Dendritic cell treated with granulocyte-macrophage colony-stimulating factor and Interleukin-4, amounts not matched to agents 40 ng/mL and 50 ng/mL, for 4 days (primary cell): ENCODE measurements around the gene TNIK.

ENCODE experiments used
- H3K27ac Mint-ChIP-seq: one replicate; pipeline ENCODE4 v1.8.0; 2022; ENCODE audit warnings: mild to moderate bottlenecking, mixed read lengths
- H3K27me3 Mint-ChIP-seq: one replicate; pipeline ENCODE4 v1.8.0; 2022; ENCODE audit warnings: mild to moderate bottlenecking, mixed read lengths
- H3K36me3 Mint-ChIP-seq: one replicate; pipeline ENCODE4 v1.8.0; 2022; ENCODE audit warnings: low read depth, mixed read lengths
- H3K4me1 Mint-ChIP-seq: one replicate; pipeline ENCODE4 v1.8.0; 2022; ENCODE audit warnings: low read depth, mixed read lengths
- H3K4me3 Mint-ChIP-seq: one replicate; pipeline ENCODE4 v1.8.0; 2022; ENCODE audit warnings: mild to moderate bottlenecking, moderate library complexity, mixed read lengths
- H3K9me3 Mint-ChIP-seq: one replicate; pipeline ENCODE4 v1.8.0; 2022; ENCODE audit warnings: mixed read lengths
- intact Hi-C: fragments of 100-400 bp; cut with micrococcal nuclease; formaldehyde crosslinking; loops from one replicate; pipeline ENCODE4 v1.15.0; 2022

The TNIK gene

DNA sequence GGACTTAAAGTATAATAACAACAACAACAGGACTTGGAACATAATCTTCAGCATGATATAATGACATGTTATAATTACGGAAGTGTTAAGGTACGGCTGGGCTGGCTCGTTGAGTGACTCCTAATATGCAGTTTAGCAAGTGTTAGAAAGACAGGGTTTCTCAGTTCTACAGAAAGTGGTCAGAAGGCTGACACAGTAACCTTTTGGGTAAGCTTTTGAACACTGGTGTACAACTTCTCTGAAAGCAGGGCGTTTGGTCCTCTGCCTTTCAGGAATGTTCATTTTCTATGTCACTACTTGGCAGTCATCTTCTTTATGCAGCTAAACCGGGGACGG lies 300.4 kb downstream of the TNIK start:
- intact Hi-C loops: loop anchor here (5.0 kb wide), 1 partner anchor 223 kb away; no protein-coding TSS in a partner anchor
- H3K9me3 Mint-ChIP-seq: no peaks in the 10 kb centered on the region
- no peaks in the 10 kb centered on the region for H3K27me3 Mint-ChIP-seq
- H3K36me3 Mint-ChIP-seq: no peaks in the 10 kb centered on the region
- no peaks in the 10 kb centered on the region for H3K4me1 Mint-ChIP-seq
- H3K27ac Mint-ChIP-seq: no peak overlapping the region
- no peak overlapping the region for H3K4me3 Mint-ChIP-seq

GRCh38 chr3:171159024-171159821 lies 301.0 kb downstream of the TNIK start:
- no peaks in the 10 kb centered on the region for H3K4me1 Mint-ChIP-seq
- H3K27me3 Mint-ChIP-seq: no peaks in the 10 kb centered on the region
- H3K4me3 Mint-ChIP-seq: no peak overlapping the region
- intact Hi-C loops: no loop called here
- no peak overlapping the region for H3K27ac Mint-ChIP-seq
- no peaks in the 10 kb centered on the region for H3K9me3 Mint-ChIP-seq
- H3K36me3 Mint-ChIP-seq: no peaks in the 10 kb centered on the region

GRCh38 chr3:171157980-171158379 lies 302.2 kb downstream of the TNIK start:
- intact Hi-C loops: no loop called here
- H3K36me3 Mint-ChIP-seq: no peaks in the 10 kb centered on the region
- no peaks in the 10 kb centered on the region for H3K4me1 Mint-ChIP-seq
- no peak overlapping the region for H3K27ac Mint-ChIP-seq
- H3K4me3 Mint-ChIP-seq: no peak overlapping the region
- H3K27me3 Mint-ChIP-seq: no peaks in the 10 kb centered on the region
- H3K9me3 Mint-ChIP-seq: no peaks in the 10 kb centered on the region

GRCh38 chr3:171157286-171157685 lies 302.9 kb downstream of the TNIK start:
- intact Hi-C loops: no loop called here
- Mint-ChIP-seq H3K4me1 (no peaks in the 10 kb centered on the region), H3K27ac (no peak overlapping the region), H3K27me3 (no peaks in the 10 kb centered on the region), H3K4me3 (no peak overlapping the region), H3K9me3 (no peaks in the 10 kb centered on the region), H3K36me3 (no peaks in the 10 kb centered on the region)

GRCh38 chr3:171156401-171157010 lies 303.7 kb downstream of the TNIK start:
- Mint-ChIP-seq H3K9me3 (no peaks in the 10 kb centered on the region), H3K4me1 (no peaks in the 10 kb centered on the region), H3K27ac (no peak overlapping the region), H3K27me3 (no peaks in the 10 kb centered on the region), H3K36me3 (no peaks in the 10 kb centered on the region), H3K4me3 (no peak overlapping the region)
- intact Hi-C loops: no loop called here

GRCh38 chr3:171155122-171155700 lies 305.0 kb downstream of the TNIK start:
- no peaks in the 10 kb centered on the region for H3K27me3 Mint-ChIP-seq
- no peak overlapping the region for H3K27ac Mint-ChIP-seq
- intact Hi-C loops: no loop called here
- H3K9me3 Mint-ChIP-seq: no peaks in the 10 kb centered on the region
- no peaks in the 10 kb centered on the region for H3K4me1 Mint-ChIP-seq
- H3K36me3 Mint-ChIP-seq: no peaks in the 10 kb centered on the region
- H3K4me3 Mint-ChIP-seq: no peak overlapping the region

GRCh38 chr3:171150945-171151344 lies 309.3 kb downstream of the TNIK start:
- H3K4me1 Mint-ChIP-seq: no peaks in the 10 kb centered on the region

GRCh38 chr3:171149526-171150116 lies 310.6 kb downstream of the TNIK start:
- no peaks in the 10 kb centered on the region for H3K36me3 Mint-ChIP-seq
- intact Hi-C loops: no loop called here
- no peak overlapping the region for H3K27ac Mint-ChIP-seq
- H3K4me1 Mint-ChIP-seq: no peaks in the 10 kb centered on the region
- no peaks in the 10 kb centered on the region for H3K27me3 Mint-ChIP-seq
- no peak overlapping the region for H3K4me3 Mint-ChIP-seq
- H3K9me3 Mint-ChIP-seq: no peaks in the 10 kb centered on the region

More at GRCh38 chr3:171150945-171151344, 309.3 kb downstream of the TNIK start:
- intact Hi-C loops: no loop called here
- Mint-ChIP-seq H3K9me3 (no peaks in the 10 kb centered on the region), H3K36me3 (no peaks in the 10 kb centered on the region), H3K27me3 (no peaks in the 10 kb centered on the region), H3K27ac (no peak overlapping the region), H3K4me3 (no peak overlapping the region)

DNA sequence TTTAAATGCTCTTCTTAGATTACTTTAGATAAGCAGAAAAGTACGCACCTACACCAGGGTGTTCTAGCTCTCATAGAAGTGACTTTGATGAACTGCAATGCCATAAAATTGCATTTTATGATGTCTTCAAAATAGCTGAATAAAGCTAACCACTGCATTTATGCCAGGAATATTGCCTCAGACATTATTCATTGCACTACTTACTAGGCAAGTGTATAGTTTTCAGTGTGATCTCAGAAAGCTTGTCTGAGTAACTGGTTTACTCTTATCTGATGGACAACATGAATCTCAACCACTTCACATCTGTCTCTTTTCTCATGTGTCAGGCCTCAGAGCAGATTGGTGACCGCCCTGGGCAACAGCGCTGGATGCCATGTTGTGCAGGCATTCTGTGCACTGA lies 314.4 kb downstream of the TNIK start:
- no peaks in the 10 kb centered on the region for H3K36me3 Mint-ChIP-seq
- H3K9me3 Mint-ChIP-seq: no peaks in the 10 kb centered on the region
- H3K27me3 Mint-ChIP-seq: no peaks in the 10 kb centered on the region
- H3K4me3 Mint-ChIP-seq: no peak overlapping the region
- intact Hi-C loops: no loop called here
- no peaks in the 10 kb centered on the region for H3K4me1 Mint-ChIP-seq
- H3K27ac Mint-ChIP-seq: no peak overlapping the region

DNA sequence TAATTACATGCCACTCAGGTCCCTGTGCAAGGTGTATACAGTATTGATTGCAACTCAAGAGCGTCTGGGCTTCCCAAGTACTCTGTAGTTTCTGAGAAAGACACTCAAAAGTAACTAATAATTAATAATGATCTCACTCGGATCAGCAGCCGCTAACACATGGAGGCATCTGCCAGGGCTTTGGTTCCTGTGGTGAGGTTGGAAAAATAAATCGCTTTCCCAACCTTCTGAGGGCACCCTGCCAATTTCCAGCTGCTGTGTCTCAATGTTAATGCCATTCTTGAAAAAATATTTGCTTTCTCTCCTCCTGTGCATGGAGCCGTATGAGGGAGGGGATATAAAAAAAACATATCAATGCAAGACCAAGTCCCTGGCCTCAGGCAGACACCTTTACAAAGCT lies 317.2 kb downstream of the TNIK start:
- intact Hi-C loops: no loop called here
- H3K9me3 Mint-ChIP-seq: no peaks in the 10 kb centered on the region
- no peaks in the 10 kb centered on the region for H3K36me3 Mint-ChIP-seq
- no peaks in the 10 kb centered on the region for H3K27me3 Mint-ChIP-seq
- no peaks in the 10 kb centered on the region for H3K4me1 Mint-ChIP-seq
- H3K27ac Mint-ChIP-seq: no peak overlapping the region
- H3K4me3 Mint-ChIP-seq: no peak overlapping the region

GRCh38 chr3:171140246-171140645 lies 320.0 kb downstream of the TNIK start:
- Mint-ChIP-seq H3K27me3 (no peaks in the 10 kb centered on the region), H3K27ac (no peak overlapping the region), H3K36me3 (no peaks in the 10 kb centered on the region), H3K4me3 (no peak overlapping the region), H3K9me3 (no peaks in the 10 kb centered on the region), H3K4me1 (no peaks in the 10 kb centered on the region)
- intact Hi-C loops: no loop called here

- H3K27ac Mint-ChIP-seq: no peak overlapping the region
- intact Hi-C loops: no loop called here
- H3K4me3 Mint-ChIP-seq: no peak overlapping the region
- H3K9me3 Mint-ChIP-seq: no peaks in the 10 kb centered on the region
- H3K27me3 Mint-ChIP-seq: no peaks in the 10 kb centered on the region
- H3K4me1 Mint-ChIP-seq: no peaks in the 10 kb centered on the region
- H3K36me3 Mint-ChIP-seq: no peaks in the 10 kb centered on the region
Observed at GRCh38 chr3:171138027-171138426, 322.2 kb downstream of the TNIK start.

DNA sequence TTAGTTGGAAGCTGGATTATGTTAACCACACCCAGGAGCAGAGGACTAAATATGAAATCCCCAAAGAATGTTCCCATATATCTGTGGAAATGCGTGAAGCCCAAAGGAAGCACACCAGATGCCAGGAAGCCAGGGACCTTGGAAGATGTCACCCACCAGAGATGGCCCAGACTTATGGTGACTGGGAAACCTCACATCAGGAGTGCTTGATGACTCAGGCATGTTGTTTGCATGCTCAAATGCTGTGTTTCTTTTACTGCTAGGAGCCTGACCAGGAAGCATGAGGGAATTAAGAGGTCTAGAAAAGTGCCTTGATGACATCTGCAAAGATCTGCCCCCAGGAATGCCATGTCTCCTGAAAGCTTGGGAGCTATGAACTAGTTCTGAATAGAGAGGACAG lies 324.7 kb downstream of the TNIK start:
- Mint-ChIP-seq H3K27ac (no peak overlapping the region), H3K4me3 (no peak overlapping the region), H3K4me1 (no peaks in the 10 kb centered on the region), H3K9me3 (no peaks in the 10 kb centered on the region), H3K27me3 (no peaks in the 10 kb centered on the region), H3K36me3 (no peaks in the 10 kb centered on the region)
- intact Hi-C loops: no loop called here

GRCh38 chr3:171133796-171134569 lies 326.2 kb downstream of the TNIK start:
- no peaks in the 10 kb centered on the region for H3K36me3 Mint-ChIP-seq
- H3K4me1 Mint-ChIP-seq: no peaks in the 10 kb centered on the region
- H3K9me3 Mint-ChIP-seq: no peaks in the 10 kb centered on the region
- no peaks in the 10 kb centered on the region for H3K27me3 Mint-ChIP-seq
- intact Hi-C loops: no loop called here
- no peak overlapping the region for H3K4me3 Mint-ChIP-seq
- no peak overlapping the region for H3K27ac Mint-ChIP-seq
